OCI-LY7 (cell line): ENCODE data around the gene KIF16B. TPM values are rescaled to one million over a fixed set of nuclear protein-coding genes. Genes with fewer than 3 reads are reported as not detected.

ENCODE experiments used
- BruUV-seq: library from RNA; stranded (reverse); fragments of 400-500 nt; replicated peaks from 2 replicates; lab custom pipeline; 2021; lab: Mats Ljungman, UMichigan
- CTCF ChIA-PET: fragments of 300-600 bp; sonication (Branson Sonifier 250); formaldehyde crosslinking; loops from one replicate; lab custom pipeline; 2022; ENCODE audit warnings: antibody characterized with exemption; ENCODE audit not compliant: unreplicated experiment; lab: Charles Lee
- POLR2A ChIA-PET: fragments of 300-600 bp; sonication (Branson Sonifier 250); formaldehyde crosslinking; loops from one replicate; lab custom pipeline; 2022; ENCODE audit warnings: antibody characterized with exemption; lab: Charles Lee
- DNase-seq: peaks from one replicate; pipeline ENCODE4 v3.0.0-alpha.2; 2015; ENCODE audit warnings: low spot score
- H2AFZ ChIP-seq: fragments of 200-600 bp; sonication (generic), shearing (Covaris generic); 2 replicates; pipeline ENCODE4 v1.6.1; 2014; ENCODE audit warnings: mild to moderate bottlenecking, antibody characterized with exemption, low read length, moderate library complexity
- H3K27ac ChIP-seq: fragments of 200-600 bp; sonication (generic); 2 replicates; pipeline ENCODE4 v1.5.1; 2014; ENCODE audit warnings: mixed run types, low read depth, mild to moderate bottlenecking, moderate library complexity, low read length, inconsistent platforms; ENCODE audit not compliant: poor library complexity, severe bottlenecking
- H3K36me3 ChIP-seq: fragments of 200-600 bp; sonication (generic); 2 replicates; pipeline ENCODE4 v1.6.1; 2014; ENCODE audit warnings: mild to moderate bottlenecking, antibody characterized with exemption, low read length, moderate library complexity, mixed read lengths; ENCODE audit not compliant: insufficient read depth
- H3K4me1 ChIP-seq: fragments of 200-600 bp; sonication (generic); 2 replicates; pipeline ENCODE4 v1.5.1; 2014; ENCODE audit warnings: mild to moderate bottlenecking, low read length; ENCODE audit not compliant: insufficient read depth, poor library complexity, severe bottlenecking
- H3K4me2 ChIP-seq: fragments of 200-600 bp; sonication (generic); 2 replicates; pipeline ENCODE4 v1.6.1; 2014; ENCODE audit warnings: mild to moderate bottlenecking, low read length
- H3K4me3 ChIP-seq: fragments of 200-600 bp; sonication (generic); 2 replicates; pipeline ENCODE4 v1.5.1; 2014; ENCODE audit warnings: mild to moderate bottlenecking, low read depth, low read length; ENCODE audit not compliant: poor library complexity, severe bottlenecking
- H3K79me2 ChIP-seq: fragments of 200-600 bp; sonication (generic); 2 replicates; pipeline ENCODE4 v1.6.1; 2016; ENCODE audit warnings: low read depth, mild to moderate bottlenecking, low read length, moderate library complexity, mixed read lengths; ENCODE audit not compliant: insufficient read depth
- H3K9me2 ChIP-seq: fragments of 200-600 bp; sonication (generic); 2 replicates; pipeline ENCODE4 v1.6.1; 2016; ENCODE audit warnings: mild to moderate bottlenecking, low read length, mixed read lengths; ENCODE audit not compliant: insufficient read depth
- H3K9me3 ChIP-seq: fragments of 200-600 bp; sonication (generic); 2 replicates; pipeline ENCODE4 v1.6.1; 2014; ENCODE audit warnings: mild to moderate bottlenecking, mixed run types, low read length, mixed read lengths
- H4K20me1 ChIP-seq: fragments of 200-600 bp; sonication (generic); 2 replicates; pipeline ENCODE4 v1.6.1; 2014; ENCODE audit warnings: mild to moderate bottlenecking, antibody characterized with exemption, low read length, moderate library complexity, mixed read lengths; ENCODE audit not compliant: insufficient read depth
- CTCF ChIP-seq: fragments of 200-600 bp; sonication (generic); conservative IDR thresholded peaks from 2 replicates; pipeline ENCODE4 v1.5.1; 2014; ENCODE audit warnings: mild to moderate bottlenecking, antibody characterized with exemption, low read length, moderate library complexity, mixed read lengths
- EZH2phosphoT487 ChIP-seq: fragments of 200-600 bp; sonication (generic); IDR thresholded peaks from 2 replicates; pipeline ENCODE4 v1.6.1; 2018; ENCODE audit warnings: low read depth, borderline replicate concordance, mild to moderate bottlenecking, mixed run types, antibody characterized with exemption, low read length, moderate library complexity, mixed read lengths
- intact Hi-C: fragments of 100-400 bp; cut with micrococcal nuclease; formaldehyde crosslinking; loops from one replicate; pipeline ENCODE4 v1.10.0; 2022; ENCODE audit not compliant: unreplicated experiment
- total RNA-seq, 2 experiments: library from RNA; depleted of rRNA in 1 of 2; stranded (reverse); fragments of >200 nt in 1 of 2; shearing (Covaris generic) in 1 of 2; gene quantifications; 2 replicates each; pipeline ENCODE4 v1.2.3, GENCODE V29; 2014 to 2022

Gene KIF16B
- total RNA-seq, 2 experiments from 2014 or later = 6.2 to 11.2 TPM

GRCh38 chr20:16284385-16285100 is 288.7 kb downstream of the KIF16B start:
- Histone ChIP-seq H3K4me1 (no peaks in the 10 kb centered on the region), H3K36me3 (no peaks in the 10 kb centered on the region), H3K4me2 (no peak overlapping the region), H3K9me3 (no peaks in the 10 kb centered on the region), H3K4me3 (no peak overlapping the region), H3K9me2 (no peaks in the 10 kb centered on the region), H4K20me1 (no peaks in the 10 kb centered on the region), H3K27ac (no peak overlapping the region), H3K79me2 (no peaks in the 10 kb centered on the region), H2AFZ (no peak overlapping the region)
- TF ChIP-seq CTCF (no peak), EZH2phosphoT487 (no peak)
- BruUV-seq = no TSS peak
- intact Hi-C loops = no loop called here
- DNase-seq = no peak
- POLR2A ChIA-PET = interaction anchor here (0.6 to 1.3 kb wide), 2 partner anchors 13 to 14 kb away, joined by 3 to 4 read pairs; no protein-coding TSS in a partner anchor
- CTCF ChIA-PET = no interaction called here

GRCh38 chr20:16283978-16284377 is 289.3 kb downstream of the KIF16B start:
- BruUV-seq = no TSS peak
- H3K79me2 ChIP-seq = no peaks in the 10 kb centered on the region
- POLR2A ChIA-PET = interaction anchor here (0.6 to 1.3 kb wide), 2 partner anchors 13 to 14 kb away, joined by 3 to 4 read pairs; no protein-coding TSS in a partner anchor
- H3K4me1 ChIP-seq = no peaks in the 10 kb centered on the region
- CTCF ChIA-PET = no interaction called here
- H3K36me3 ChIP-seq = no peaks in the 10 kb centered on the region
- TF ChIP-seq EZH2phosphoT487 = no peak
- no peak for TF ChIP-seq CTCF
- intact Hi-C loops = no loop called here
- no peak overlapping the region for H2AFZ ChIP-seq
- DNase-seq = no peak
- H3K9me2 ChIP-seq = no peaks in the 10 kb centered on the region
- no peak overlapping the region for H3K27ac ChIP-seq
- H3K4me3 ChIP-seq = no peak overlapping the region
- H4K20me1 ChIP-seq = no peaks in the 10 kb centered on the region
- H3K4me2 ChIP-seq = no peak overlapping the region
- no peaks in the 10 kb centered on the region for H3K9me3 ChIP-seq

GRCh38 chr20:16283307-16283706 is 289.9 kb downstream of the KIF16B start:
- Histone ChIP-seq H3K36me3 (no peaks in the 10 kb centered on the region), H3K27ac (no peak overlapping the region), H3K4me2 (no peak overlapping the region), H4K20me1 (no peaks in the 10 kb centered on the region), H3K4me3 (no peak overlapping the region), H3K4me1 (no peaks in the 10 kb centered on the region), H3K9me3 (no peaks in the 10 kb centered on the region), H3K9me2 (no peaks in the 10 kb centered on the region), H3K79me2 (no peaks in the 10 kb centered on the region), H2AFZ (no peak overlapping the region)
- CTCF ChIA-PET = no interaction called here
- BruUV-seq = no TSS peak
- POLR2A ChIA-PET = no interaction called here
- no peak for DNase-seq
- TF ChIP-seq EZH2phosphoT487 (no peak), CTCF (no peak)
- intact Hi-C loops = no loop called here
